Loucy (cell line): ENCODE data around the gene PLOD3.
A peak's percentile ranks its signal among the peaks of the same experiment; 100 is the strongest.

Source experiments
- H2AFZ ChIP-seq: fragments of 200-600 bp; sonication (generic); 2 replicates; pipeline ENCODE4 v1.6.0; 2016; ENCODE audit warnings: antibody characterized with exemption, mild to moderate bottlenecking, low read length, moderate library complexity
- H3F3A ChIP-seq: fragments of 200-600 bp; 2 replicates; pipeline ENCODE4 v1.6.0; 2016; ENCODE audit warnings: antibody characterized with exemption, low read depth, mild to moderate bottlenecking
- H3K27me3 ChIP-seq: fragments of 200-600 bp; sonication (generic); 2 replicates; pipeline ENCODE4 v1.6.1; 2014; ENCODE audit warnings: low read length, mild to moderate bottlenecking; ENCODE audit not compliant: insufficient read depth, poor library complexity, severe bottlenecking
- H3K36me3 ChIP-seq: fragments of 200-600 bp; sonication (generic); 2 replicates; pipeline ENCODE4 v1.6.1; 2016; ENCODE audit warnings: low read length; ENCODE audit not compliant: insufficient read depth
- H3K4me1 ChIP-seq: fragments of 200-600 bp; sonication (generic); 2 replicates; pipeline ENCODE4 v1.5.1; 2014; ENCODE audit warnings: low read length, mild to moderate bottlenecking; ENCODE audit not compliant: insufficient read depth, poor library complexity, severe bottlenecking
- H3K4me2 ChIP-seq: fragments of 200-600 bp; sonication (generic); 2 replicates; pipeline ENCODE4 v1.6.0; 2014; ENCODE audit warnings: antibody characterized with exemption, low read length, low read depth, mild to moderate bottlenecking; ENCODE audit not compliant: poor library complexity, severe bottlenecking
- H3K4me3 ChIP-seq: fragments of 200-600 bp; sonication (generic); 2 replicates; pipeline ENCODE4 v1.5.1; 2014; ENCODE audit warnings: low read length, mild to moderate bottlenecking, mixed read lengths; ENCODE audit not compliant: poor library complexity, severe bottlenecking
- H3K79me2 ChIP-seq: fragments of 200-600 bp; sonication (generic); 2 replicates; pipeline ENCODE4 v1.6.1; 2014; ENCODE audit warnings: low read length; ENCODE audit not compliant: insufficient read depth
- H3K9ac ChIP-seq: fragments of 200-600 bp; sonication (generic); 2 replicates; pipeline ENCODE4 v1.6.0; 2014; ENCODE audit warnings: mild to moderate bottlenecking, low read depth, low read length, moderate library complexity; ENCODE audit not compliant: poor library complexity, severe bottlenecking
- H3K9me2 ChIP-seq: fragments of 200-600 bp; sonication (generic); replicated peaks from 2 replicates; pipeline ENCODE4 v1.6.1; 2016; ENCODE audit warnings: low read depth, low read length, mixed read lengths
- H3K9me3 ChIP-seq: fragments of 200-600 bp; sonication (generic); 2 replicates; pipeline ENCODE4 v1.6.1; 2014; ENCODE audit warnings: mild to moderate bottlenecking, antibody characterized with exemption, low read length, low read depth; ENCODE audit not compliant: insufficient read depth
- H4K20me1 ChIP-seq: fragments of 200-600 bp; sonication (generic); 2 replicates; pipeline ENCODE4 v1.6.0; 2014; ENCODE audit warnings: antibody characterized with exemption, low read length, mild to moderate bottlenecking; ENCODE audit not compliant: insufficient read depth, poor library complexity, severe bottlenecking
- CTCF ChIP-seq: fragments of 200-600 bp; sonication (generic); conservative IDR thresholded peaks from 2 replicates; pipeline ENCODE4 v1.5.1; 2014; ENCODE audit warnings: mild to moderate bottlenecking, antibody characterized with exemption, low read length
- EZH2phosphoT487 ChIP-seq: fragments of 200-600 bp; IDR thresholded peaks from 2 replicates; pipeline ENCODE4 v1.6.1; 2018; ENCODE audit warnings: antibody characterized with exemption, mild to moderate bottlenecking, moderate library complexity, borderline replicate concordance

Gene PLOD3

DNA sequence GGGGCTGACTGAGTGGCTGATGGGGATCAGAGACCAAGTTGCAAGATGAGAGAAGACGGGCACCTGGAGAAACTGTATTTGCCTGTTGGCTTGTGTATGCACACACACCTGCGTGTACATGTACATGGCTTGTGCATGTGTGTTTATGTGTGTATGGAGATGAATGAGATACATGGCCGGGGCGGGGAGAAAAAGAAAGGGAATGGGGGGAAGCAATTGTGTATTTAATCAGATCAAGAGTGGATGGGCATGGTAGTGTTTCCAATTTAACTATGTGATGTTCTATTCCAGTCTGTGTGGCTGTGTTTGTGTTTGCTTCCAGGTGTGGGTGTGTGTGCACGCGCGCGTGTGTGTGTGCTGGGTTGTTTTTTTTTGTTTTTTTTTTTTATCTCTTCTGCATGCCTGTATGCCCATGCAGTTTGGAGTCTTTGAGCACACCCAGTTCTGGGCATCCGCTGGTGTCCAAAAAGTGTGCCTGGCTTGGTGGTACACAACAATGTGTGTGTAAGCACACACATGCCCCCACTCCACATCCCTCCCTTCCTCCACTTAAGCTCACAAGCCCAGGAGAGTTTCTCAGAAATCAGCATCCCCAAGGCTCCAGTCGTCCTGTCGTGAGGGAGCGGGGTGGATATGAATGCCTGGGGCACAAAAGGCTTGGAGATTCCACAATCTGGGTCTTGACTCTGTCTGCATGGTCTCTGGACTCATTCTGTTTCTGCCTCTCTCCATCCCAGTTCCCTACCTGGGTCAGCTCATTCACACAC is 49.6 kb downstream of the PLOD3 start:
- Histone ChIP-seq H3K9me3 (no peaks in the 10 kb centered on the region), H3K36me3 (no peaks in the 10 kb centered on the region), H3F3A (no peaks in the 10 kb centered on the region), H3K9ac (no peak overlapping the region), H3K4me2 (peak overlapping the region; percentile 62), H3K4me3 (no peak overlapping the region), H3K79me2 (0 out of 2 replicates have a peak, but pooled peaks cover 6% of the 10 kb centered on the region), H3K27me3 (no peaks in the 10 kb centered on the region), H3K9me2 (no peaks in the 10 kb centered on the region), H3K4me1 (peaks cover 41% of the 10 kb centered on the region), H2AFZ (no peak overlapping the region), H4K20me1 (peaks cover 16% of the 10 kb centered on the region)
- TF ChIP-seq CTCF: no peak
- TF ChIP-seq EZH2phosphoT487: no peak

- no peaks in the 10 kb centered on the region for H3K36me3 ChIP-seq
Measured at GRCh38 chr7:101166909-101167644, 50.3 kb downstream of the PLOD3 start.

DNA sequence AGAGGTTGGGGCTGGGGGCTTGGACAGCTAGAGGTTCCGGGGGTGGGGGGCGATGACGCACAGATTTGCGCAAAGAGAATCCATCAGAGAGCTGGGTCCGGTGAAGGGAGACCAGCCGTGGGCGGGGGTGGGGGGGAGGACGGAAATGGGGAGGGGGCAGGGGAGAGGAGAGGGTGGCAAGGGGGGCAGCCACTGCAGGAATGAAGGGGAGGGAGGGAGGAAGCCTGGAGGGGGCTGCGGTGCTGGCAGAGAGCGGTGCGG is 50.8 kb downstream of the PLOD3 start:
- Histone ChIP-seq H3K9me3 (no peaks in the 10 kb centered on the region), H3K4me3 (peak overlapping the region; percentile 34), H4K20me1 (peaks cover 16% of the 10 kb centered on the region), H3F3A (0 out of 2 replicates have a peak, but pooled peaks cover under 1% of the 10 kb centered on the region), H3K27me3 (no peaks in the 10 kb centered on the region), H3K4me1 (peaks cover 41% of the 10 kb centered on the region), H3K36me3 (no peaks in the 10 kb centered on the region), H3K9me2 (no peaks in the 10 kb centered on the region), H2AFZ (no peak overlapping the region), H3K79me2 (0 out of 2 replicates have a peak, but pooled peaks cover 6% of the 10 kb centered on the region), H3K9ac (no peak overlapping the region), H3K4me2 (peak overlapping the region; percentile 62)
- TF ChIP-seq CTCF (no peak), EZH2phosphoT487 (no peak)

More at GRCh38 chr7:101166909-101167644, 50.3 kb downstream of the PLOD3 start:
- Histone ChIP-seq H3K9ac (no peak overlapping the region), H3K9me3 (no peaks in the 10 kb centered on the region), H3K4me3 (peak overlapping the region; percentile 34), H3K9me2 (no peaks in the 10 kb centered on the region), H3F3A (no peaks in the 10 kb centered on the region), H3K4me2 (peak overlapping the region; percentile 62), H4K20me1 (peaks cover 16% of the 10 kb centered on the region), H3K4me1 (peaks cover 44% of the 10 kb centered on the region), H3K27me3 (no peaks in the 10 kb centered on the region), H3K79me2 (0 out of 2 replicates have a peak, but pooled peaks cover 6% of the 10 kb centered on the region), H2AFZ (no peak overlapping the region)
- TF ChIP-seq CTCF: no peak
- no peak for TF ChIP-seq EZH2phosphoT487
